Measurements from ENCODE around the gene ZNF563. TPM values are rescaled to one million over a fixed set of nuclear protein-coding genes. Genes with fewer than 3 reads are reported as not detected.
"Not testable (repeated sequence)": the region's sequence is repeated elsewhere in the genome, so short reads cannot be mapped to it uniquely, and the experiment has no call there.

ZNF563 gene
- 2.4 and 2.5 TPM in 2 replicates for total RNA-seq

- intact Hi-C loops (cut with micrococcal nuclease), result loop anchor here (1.0 to 5.0 kb wide), 6 partner anchors 39 to 536 kb away; partner anchors contain the start of genes ZNF136, ZNF44, ZNF491 and ZNF564
Observed at GRCh38 chr19:12333162-12334159, at the start of gene ZNF563. TSS of gene ZNF563 (minus strand) at chr19:12333633. CDS start at chr19:12333482, 151 bp downstream.

GRCh38 chr19:12380444-12380737, 47.0 kb upstream of the ZNF563 start:
- intact Hi-C loops (cut with micrococcal nuclease), result no loop called here

- intact Hi-C loops (cut with micrococcal nuclease), result no loop called here
Observed at GRCh38 chr19:12379732-12380443, 46.5 kb upstream of the ZNF563 start.

- intact Hi-C loops (cut with micrococcal nuclease), result no loop called here
Observed at GRCh38 chr19:12374026-12374425, 40.6 kb upstream of the ZNF563 start.

GRCh38 chr19:12365236-12366162, 32.1 kb upstream of the ZNF563 start, which contains the start of gene ZNF442:
TSS of gene ZNF442 (minus strand) at chr19:12365683. CDS start at chr19:12363631, 2,052 bp downstream.
- intact Hi-C loops (cut with micrococcal nuclease), result loop anchor here (5.0 to 10.0 kb wide), 2 partner anchors 77 to 161 kb away; partner anchors contain the start of gene ZNF443

GRCh38 chr19:12364391-12365235, 31.2 kb upstream of the ZNF563 start:
- intact Hi-C loops (cut with micrococcal nuclease), result loop anchor here (5.0 to 10.0 kb wide), 2 partner anchors 78 to 160 kb away; partner anchors contain the start of gene ZNF443

GRCh38 chr19:12362236-12362635, 28.8 kb upstream of the ZNF563 start:
- intact Hi-C loops (cut with micrococcal nuclease), result loop anchor here (10.0 kb wide), 1 partner anchor 157 kb away; no protein-coding TSS in a partner anchor

GRCh38 chr19:12353375-12353774, 19.9 kb upstream of the ZNF563 start:
- intact Hi-C loops (cut with micrococcal nuclease), result no loop called here

GRCh38 chr19:12350890-12351197, 17.4 kb upstream of the ZNF563 start:
- intact Hi-C loops (cut with micrococcal nuclease), result no loop called here

- intact Hi-C loops (cut with micrococcal nuclease), result no loop called here
Observed at GRCh38 chr19:12350185-12350889, 16.9 kb upstream of the ZNF563 start.

GRCh38 chr19:12346896-12347295, 13.5 kb upstream of the ZNF563 start:
- intact Hi-C loops (cut with micrococcal nuclease), result no loop called here

- intact Hi-C loops (cut with micrococcal nuclease), result no loop called here
Observed at GRCh38 chr19:12345197-12345596, 11.8 kb upstream of the ZNF563 start.

GRCh38 chr19:12331211-12331941, 2.1 kb downstream of the ZNF563 start:
- intact Hi-C loops (cut with micrococcal nuclease), result loop anchor here (5.0 kb wide), 2 partner anchors 239 to 534 kb away; partner anchors contain the start of gene ZNF491

- intact Hi-C loops (cut with micrococcal nuclease), result loop anchor here (5.0 kb wide), 2 partner anchors 238 to 533 kb away; partner anchors contain the start of gene ZNF491
Observed at GRCh38 chr19:12330340-12330739, 3.1 kb downstream of the ZNF563 start.

GRCh38 chr19:12325690-12326089, 7.7 kb downstream of the ZNF563 start:
- intact Hi-C loops (cut with micrococcal nuclease), result no loop called here

- intact Hi-C loops (cut with micrococcal nuclease), result no loop called here
Observed at GRCh38 chr19:12318782-12319413, 14.5 kb downstream of the ZNF563 start.

GRCh38 chr19:12314553-12314952, 18.9 kb downstream of the ZNF563 start:
- intact Hi-C loops (cut with micrococcal nuclease), result no loop called here

- intact Hi-C loops (cut with micrococcal nuclease), result not testable (repeated sequence)
Observed at GRCh38 chr19:12308891-12309290, 24.5 kb downstream of the ZNF563 start.

All from T-helper 2 cell treated with Interferon-gamma antibody and Interleukin-4, amounts not matched to agents 100 ng/mL and 5 ng/mL, for 36 hours (primary cell).